Gastroesophageal sphincter (tissue), 3 donors: ENCODE data around the gene DST.

Source experiments
- EP300 ChIP-seq: sonication (generic); formaldehyde crosslinking; IDR thresholded peaks from one replicate; pipeline ENCODE4 v1.6.1; 2017; ENCODE audit warnings: antibody characterized with exemption, mild to moderate bottlenecking
- TF ChIP-seq, protein P1 (sequence below), 4 experiments: fragments of 200-600 bp in 2 of 4; fragments of 450-650 bp in 2 of 4; sonication (generic) in 1 of 4; IDR thresholded peaks; one replicate each; pipeline ENCODE4 v1.5.1; 2017 to 2019; ENCODE audit warnings: antibody characterized with exemption in 4 of 4, mild to moderate bottlenecking in 2 of 4, moderate library complexity in 2 of 4

- TF ChIP-seq, protein P1, sequence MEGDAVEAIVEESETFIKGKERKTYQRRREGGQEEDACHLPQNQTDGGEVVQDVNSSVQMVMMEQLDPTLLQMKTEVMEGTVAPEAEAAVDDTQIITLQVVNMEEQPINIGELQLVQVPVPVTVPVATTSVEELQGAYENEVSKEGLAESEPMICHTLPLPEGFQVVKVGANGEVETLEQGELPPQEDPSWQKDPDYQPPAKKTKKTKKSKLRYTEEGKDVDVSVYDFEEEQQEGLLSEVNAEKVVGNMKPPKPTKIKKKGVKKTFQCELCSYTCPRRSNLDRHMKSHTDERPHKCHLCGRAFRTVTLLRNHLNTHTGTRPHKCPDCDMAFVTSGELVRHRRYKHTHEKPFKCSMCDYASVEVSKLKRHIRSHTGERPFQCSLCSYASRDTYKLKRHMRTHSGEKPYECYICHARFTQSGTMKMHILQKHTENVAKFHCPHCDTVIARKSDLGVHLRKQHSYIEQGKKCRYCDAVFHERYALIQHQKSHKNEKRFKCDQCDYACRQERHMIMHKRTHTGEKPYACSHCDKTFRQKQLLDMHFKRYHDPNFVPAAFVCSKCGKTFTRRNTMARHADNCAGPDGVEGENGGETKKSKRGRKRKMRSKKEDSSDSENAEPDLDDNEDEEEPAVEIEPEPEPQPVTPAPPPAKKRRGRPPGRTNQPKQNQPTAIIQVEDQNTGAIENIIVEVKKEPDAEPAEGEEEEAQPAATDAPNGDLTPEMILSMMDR (IDR thresholded peaks at IDR 0.05) = no peak
- TF ChIP-seq EP300 = no peak
These were observed 29.2 kb upstream of the DST start for GRCh38 chr6:56671651-56672461.
